Vagina (tissue), 2 donors: ENCODE measurements around the gene CHD6.

Experiments
- POLR2A ChIP-seq, 2 donors: fragments of 450-650 bp; IDR thresholded peaks; one replicate each; pipeline ENCODE4 v1.6.1; 2017; ENCODE audit warnings: antibody characterized with exemption in 2 of 2, mild to moderate bottlenecking in 2 of 2, moderate library complexity in 2 of 2
- TF ChIP-seq, protein P1 (sequence below), 3 experiments: fragments of 450-650 bp in 2 of 3; fragments of 200-600 bp in 1 of 3; sonication (generic) in 1 of 3; IDR thresholded peaks; one replicate each; pipeline ENCODE4 v1.5.1; 2017 to 2019; ENCODE audit warnings: antibody characterized with exemption in 3 of 3, mild to moderate bottlenecking in 2 of 3, moderate library complexity in 2 of 3

DNA sequence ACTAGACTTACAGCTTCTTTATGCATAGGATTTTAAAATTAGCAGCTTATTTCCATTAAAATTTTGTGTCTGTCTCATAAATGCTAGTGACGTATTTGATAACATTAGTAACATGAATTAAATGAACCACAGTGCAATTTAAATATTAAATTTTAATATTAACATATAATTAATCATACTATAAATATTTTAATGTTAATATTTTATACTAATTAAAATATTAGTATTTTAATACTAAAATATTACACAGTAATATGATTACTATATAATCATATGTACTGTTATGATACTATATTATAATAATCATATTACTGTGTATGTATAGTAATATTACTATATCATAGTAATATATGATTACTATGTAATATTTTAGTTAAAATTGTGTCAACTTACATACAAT lies 73.7 kb downstream of the CHD6 start:
- TF ChIP-seq, protein P1, sequence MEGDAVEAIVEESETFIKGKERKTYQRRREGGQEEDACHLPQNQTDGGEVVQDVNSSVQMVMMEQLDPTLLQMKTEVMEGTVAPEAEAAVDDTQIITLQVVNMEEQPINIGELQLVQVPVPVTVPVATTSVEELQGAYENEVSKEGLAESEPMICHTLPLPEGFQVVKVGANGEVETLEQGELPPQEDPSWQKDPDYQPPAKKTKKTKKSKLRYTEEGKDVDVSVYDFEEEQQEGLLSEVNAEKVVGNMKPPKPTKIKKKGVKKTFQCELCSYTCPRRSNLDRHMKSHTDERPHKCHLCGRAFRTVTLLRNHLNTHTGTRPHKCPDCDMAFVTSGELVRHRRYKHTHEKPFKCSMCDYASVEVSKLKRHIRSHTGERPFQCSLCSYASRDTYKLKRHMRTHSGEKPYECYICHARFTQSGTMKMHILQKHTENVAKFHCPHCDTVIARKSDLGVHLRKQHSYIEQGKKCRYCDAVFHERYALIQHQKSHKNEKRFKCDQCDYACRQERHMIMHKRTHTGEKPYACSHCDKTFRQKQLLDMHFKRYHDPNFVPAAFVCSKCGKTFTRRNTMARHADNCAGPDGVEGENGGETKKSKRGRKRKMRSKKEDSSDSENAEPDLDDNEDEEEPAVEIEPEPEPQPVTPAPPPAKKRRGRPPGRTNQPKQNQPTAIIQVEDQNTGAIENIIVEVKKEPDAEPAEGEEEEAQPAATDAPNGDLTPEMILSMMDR (IDR thresholded peaks at IDR 0.05), result no peak
- no peak for TF ChIP-seq POLR2A (IDR thresholded peaks at IDR 0.05)
